ENCODE data around the gene NTN4.

NTN4 gene

GRCh38 chr12:95742586-95742985, 48.0 kb downstream of the NTN4 start:
- TF ChIP-seq TEAD4 (IDR thresholded peaks at IDR 0.05), result no peak
- no peak for TF ChIP-seq TAF1 (IDR thresholded peaks at IDR 0.05; ENCODE audit: low read depth)
- no peak for TF ChIP-seq REST (IDR thresholded peaks at IDR 0.05; ENCODE audit: low read depth)
- TF ChIP-seq ZBTB7A (IDR thresholded peaks at IDR 0.05; ENCODE audit: low read depth), result no peak
- no peak for TF ChIP-seq USF1 (IDR thresholded peaks at IDR 0.05)
- TF ChIP-seq CEBPB (IDR thresholded peaks at IDR 0.05), result no peak
- no peak for TF ChIP-seq EP300 (IDR thresholded peaks at IDR 0.05; ENCODE audit: borderline replicate concordance)
- no peak for TF ChIP-seq RAD21 (IDR thresholded peaks at IDR 0.05; ENCODE audit: low read depth)
- no peak for TF ChIP-seq EGR1 (IDR thresholded peaks at IDR 0.05)
- TF ChIP-seq TCF12 (IDR thresholded peaks at IDR 0.05; ENCODE audit: low read depth), result no peak
- no peak for TF ChIP-seq YY1 (IDR thresholded peaks at IDR 0.05; ENCODE audit: low read depth)
- TF ChIP-seq FOXM1 (IDR thresholded peaks at IDR 0.05; ENCODE audit: borderline replicate concordance, low read depth), result no peak
- TF ChIP-seq MAX (IDR thresholded peaks at IDR 0.05), result no peak
- no peak for TF ChIP-seq NFIC (IDR thresholded peaks at IDR 0.05)
- TF ChIP-seq CREB1 (IDR thresholded peaks at IDR 0.05; ENCODE audit: low read depth), result no peak

DNA sequence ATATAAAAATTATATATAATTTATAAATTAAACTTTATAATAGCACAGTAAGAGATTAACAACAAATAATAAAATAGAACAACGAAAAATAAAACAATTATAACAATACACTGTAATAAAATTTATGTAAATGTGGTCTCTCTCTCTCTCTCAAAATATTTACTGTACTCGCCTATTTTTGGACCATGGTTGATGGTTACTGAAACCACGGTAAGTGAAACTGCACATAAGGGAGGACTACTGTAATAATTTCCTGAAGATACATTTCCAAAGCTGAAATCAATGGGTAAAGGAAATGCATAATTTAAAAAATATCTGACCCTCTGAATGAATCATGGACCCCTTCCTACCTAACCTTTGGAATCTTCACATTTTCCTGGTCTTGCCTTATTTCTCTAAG, 48.9 kb downstream of the NTN4 start:
- TF ChIP-seq EGR1 (IDR thresholded peaks at IDR 0.05) (no peak), YY1 (IDR thresholded peaks at IDR 0.05; ENCODE audit: low read depth) (no peak), USF1 (IDR thresholded peaks at IDR 0.05) (no peak), CREB1 (IDR thresholded peaks at IDR 0.05; ENCODE audit: low read depth) (no peak), MAX (IDR thresholded peaks at IDR 0.05) (no peak), NFIC (IDR thresholded peaks at IDR 0.05) (no peak), CEBPB (IDR thresholded peaks at IDR 0.05) (no peak), RAD21 (IDR thresholded peaks at IDR 0.05; ENCODE audit: low read depth) (no peak), TAF1 (IDR thresholded peaks at IDR 0.05; ENCODE audit: low read depth) (no peak), TCF12 (IDR thresholded peaks at IDR 0.05; ENCODE audit: low read depth) (no peak), FOXM1 (IDR thresholded peaks at IDR 0.05; ENCODE audit: borderline replicate concordance, low read depth) (no peak)

- TF ChIP-seq TAF1 (IDR thresholded peaks at IDR 0.05; ENCODE audit: low read depth) (no peak), CEBPB (IDR thresholded peaks at IDR 0.05) (no peak), EGR1 (IDR thresholded peaks at IDR 0.05) (no peak), FOXM1 (IDR thresholded peaks at IDR 0.05; ENCODE audit: borderline replicate concordance, low read depth) (no peak), ZBTB7A (IDR thresholded peaks at IDR 0.05; ENCODE audit: low read depth) (no peak), USF1 (IDR thresholded peaks at IDR 0.05) (no peak), YY1 (IDR thresholded peaks at IDR 0.05; ENCODE audit: low read depth) (no peak), CREB1 (IDR thresholded peaks at IDR 0.05; ENCODE audit: low read depth) (no peak), NFIC (IDR thresholded peaks at IDR 0.05) (no peak), TCF12 (IDR thresholded peaks at IDR 0.05; ENCODE audit: low read depth) (no peak), MAX (IDR thresholded peaks at IDR 0.05) (no peak), TEAD4 (IDR thresholded peaks at IDR 0.05) (no peak), RAD21 (IDR thresholded peaks at IDR 0.05; ENCODE audit: low read depth) (no peak), EP300 (IDR thresholded peaks at IDR 0.05; ENCODE audit: borderline replicate concordance) (no peak)
These were observed 49.8 kb downstream of the NTN4 start for GRCh38 chr12:95740751-95741150.

DNA sequence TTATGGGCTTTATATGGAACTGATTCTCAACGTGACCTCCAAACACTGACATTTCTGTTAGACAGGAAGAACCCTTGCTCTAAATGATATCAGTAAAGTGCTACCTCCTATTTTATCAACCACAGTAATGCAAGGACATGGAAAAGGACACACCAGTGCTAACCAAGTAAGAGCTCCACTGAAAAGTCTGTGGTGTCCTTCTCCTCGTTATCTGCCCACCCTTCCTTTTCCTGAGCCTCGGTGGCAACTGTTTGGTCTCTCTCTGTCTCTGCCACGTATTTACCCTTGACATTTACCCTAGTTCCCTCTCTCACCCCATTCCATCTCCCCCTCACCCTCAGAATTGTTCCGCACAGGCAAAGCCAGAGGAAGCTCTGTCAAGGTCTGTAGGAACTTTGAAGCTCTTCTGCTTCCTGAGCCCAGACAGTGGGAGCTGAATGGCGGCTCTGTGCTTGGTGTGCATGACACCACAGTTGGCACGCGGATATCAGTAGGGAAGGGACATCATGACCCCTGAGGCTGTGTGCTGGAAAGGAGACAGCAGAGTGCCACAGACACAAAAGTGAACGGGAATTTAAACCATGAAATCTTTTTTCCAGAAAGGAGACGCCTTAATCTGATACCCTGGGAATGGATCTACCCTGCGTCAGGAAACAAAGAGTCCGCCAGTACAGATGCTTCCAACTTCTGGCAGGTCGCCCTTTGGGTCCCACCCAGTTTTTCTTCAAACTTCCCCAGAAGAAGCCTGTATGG, 50.8 kb downstream of the NTN4 start:
- no peak for TF ChIP-seq FOXM1 (IDR thresholded peaks at IDR 0.05; ENCODE audit: borderline replicate concordance, low read depth)
- TF ChIP-seq TAF1 (IDR thresholded peaks at IDR 0.05; ENCODE audit: low read depth), result no peak
- TF ChIP-seq CREB1 (IDR thresholded peaks at IDR 0.05; ENCODE audit: low read depth), result no peak
- TF ChIP-seq EGR1 (IDR thresholded peaks at IDR 0.05), result no peak
- TF ChIP-seq TCF12 (IDR thresholded peaks at IDR 0.05; ENCODE audit: low read depth), result no peak
- TF ChIP-seq USF1 (IDR thresholded peaks at IDR 0.05), result no peak
- TF ChIP-seq REST (IDR thresholded peaks at IDR 0.05; ENCODE audit: low read depth), result no peak
- TF ChIP-seq MAX (IDR thresholded peaks at IDR 0.05), result no peak
- TF ChIP-seq TEAD4 (IDR thresholded peaks at IDR 0.05), result no peak
- TF ChIP-seq NFIC (IDR thresholded peaks at IDR 0.05), result no peak
- no peak for TF ChIP-seq ZBTB7A (IDR thresholded peaks at IDR 0.05; ENCODE audit: low read depth)
- TF ChIP-seq EP300 (IDR thresholded peaks at IDR 0.05; ENCODE audit: borderline replicate concordance), result no peak
- no peak for TF ChIP-seq RAD21 (IDR thresholded peaks at IDR 0.05; ENCODE audit: low read depth)
- no peak for TF ChIP-seq YY1 (IDR thresholded peaks at IDR 0.05; ENCODE audit: low read depth)
- TF ChIP-seq CEBPB (IDR thresholded peaks at IDR 0.05), result no peak
